K562 (cell line): Measurements from ENCODE around the gene FGF11. TPM values are rescaled to one million over a fixed set of nuclear protein-coding genes. Genes with fewer than 3 reads are reported as not detected.

Experiments used
- CBX5 ChIP-seq: IDR thresholded peaks from 2 replicates; pipeline ENCODE4 v1.6.1; 2014; ENCODE audit warnings: low read depth, borderline replicate concordance
- CGGBP1 ChIP-seq: fragments of 250-450 bp; sonication (Bioruptor Pico); IDR thresholded peaks from 2 replicates; pipeline ENCODE4 v1.9.0; 2021; ENCODE audit warnings: mild to moderate bottlenecking
- CREM ChIP-seq: IDR thresholded peaks from 2 replicates; pipeline ENCODE4 v1.6.1; 2014; ENCODE audit warnings: antibody characterized with exemption, low read depth
- ELF2 ChIP-seq: fragments of 250-450 bp; sonication (Bioruptor Pico); IDR thresholded peaks from 2 replicates; pipeline ENCODE4 v1.5.0; 2021; ENCODE audit warnings: mild to moderate bottlenecking
- MXI1 ChIP-seq: IDR thresholded peaks from 2 replicates; pipeline ENCODE4 v1.6.1; 2011; ENCODE audit warnings: low read depth, mild to moderate bottlenecking, improper control_type of control experiment, low read length
- PHF21A ChIP-seq: fragments of 450-650 bp; IDR thresholded peaks from 2 replicates; pipeline ENCODE4 v1.6.1; 2017; ENCODE audit warnings: low read depth, borderline replicate concordance
- POLR2AphosphoS5 ChIP-seq: IDR thresholded peaks from 2 replicates; pipeline ENCODE4 v1.6.1; 2011; ENCODE audit warnings: mild to moderate bottlenecking, low read depth, low read length, moderate library complexity; ENCODE audit not compliant: control insufficient read depth, insufficient read depth
- PRPF4 ChIP-seq: fragments of 200-400 bp; formaldehyde crosslinking; IDR thresholded peaks from one replicate; pipeline ENCODE4 v1.6.1; 2017; ENCODE audit warnings: low read length, low read depth, mild to moderate bottlenecking; ENCODE audit not compliant: insufficient read depth, poor library complexity, severe bottlenecking
- SAFB2 ChIP-seq: fragments of 200-400 bp; formaldehyde crosslinking; IDR thresholded peaks from 2 replicates; pipeline ENCODE4 v1.6.1; 2018; ENCODE audit warnings: borderline replicate concordance, low read length, low read depth, moderate library complexity; ENCODE audit not compliant: severe bottlenecking
- SNAPC5 ChIP-seq: fragments of 250-450 bp; sonication (Bioruptor Pico); IDR thresholded peaks from 2 replicates; pipeline ENCODE4 v1.8.0; 2021; ENCODE audit warnings: moderate library complexity, mild to moderate bottlenecking, inconsistent platforms
- THRAP3 ChIP-seq: fragments of 450-650 bp; IDR thresholded peaks from 2 replicates; pipeline ENCODE4 v1.6.1; 2016; ENCODE audit warnings: mild to moderate bottlenecking, inconsistent platforms, borderline replicate concordance
- ZBTB40 ChIP-seq, 2 experiments: fragments of 450-650 bp in 1 of 2; sonication (generic) in 1 of 2; formaldehyde crosslinking in 1 of 2; IDR thresholded peaks; 2 replicates each; pipeline versions ENCODE4 v1.7.1 to v1.9.0; 2016 to 2022; ENCODE audit warnings: inconsistent platforms in 1 of 2, mild to moderate bottlenecking in 1 of 2, missing genetic modification reagents in 1 of 2
- ZNF224 ChIP-seq: sonication (generic); formaldehyde crosslinking; IDR thresholded peaks from 2 replicates; pipeline ENCODE4 v1.8.0; 2022; ENCODE audit warnings: mild to moderate bottlenecking, missing genetic modification reagents
- ZNF511 ChIP-seq: sonication (generic); formaldehyde crosslinking; IDR thresholded peaks from 2 replicates; pipeline ENCODE4 v1.8.0; 2022; ENCODE audit warnings: mild to moderate bottlenecking, missing genetic modification reagents
- ZNF561 ChIP-seq: fragments of 450-650 bp; formaldehyde crosslinking; conservative IDR thresholded peaks from 2 replicates; pipeline ENCODE4 v1.4.0; 2020; ENCODE audit warnings: mild to moderate bottlenecking, moderate library complexity
- polyA plus RNA-seq, 8 experiments: library from polyadenylated mRNA; depleted of rRNA in 4 of 8; stranded (reverse) in 5 of 8; unstranded in 3 of 8; fragments of >200 nt; fragmentation: Nextera tagmentation in 2 of 8; fragmentation: Illumina TruSeq in 1 of 8; extraction: Ambion mirVana in 2 of 8; extraction: Trizol in 1 of 8; gene quantifications; 2 replicates each; pipeline versions ENCODE4 v1.2.1 to v1.2.3, GENCODE V29; 2011 to 2014; ENCODE audit warnings: inconsistent platforms in 1 of 8, missing spikeins in 1 of 8
- total RNA-seq, 7 experiments: library from RNA; depleted of rRNA in 6 of 7; stranded (reverse); fragments of >200 nt in 6 of 7; fragmentation: Illumina TruSeq in 2 of 7; extraction: Trizol in 2 of 7; gene quantifications; 2 replicates each; pipeline versions ENCODE4 v1.2.1 to v1.2.3, GENCODE V29; 2011 to 2021; ENCODE audit warnings: low replicate concordance in 1 of 7

The FGF11 gene
- total and polyA plus RNA-seq, 9 of the 15 experiments (the other 6 are each of a cell fraction or from before 2014, with no cell fraction given) = 1.2 to 7.5 (median 3.0) TPM

GRCh38 chr17:7484067-7484918, 45.0 kb downstream of the FGF11 start, which contains the start of gene POLR2A (continued):
- 0 out of 2 replicates have a peak, but pooled peaks have one; percentile 24 for TF ChIP-seq CBX5
- TF ChIP-seq ZNF224 (CRISPR knock-in tag) = no peak
- peak; percentile 64 for TF ChIP-seq CREM
- TF ChIP-seq MXI1 = no peak; the same call in 1 of the 2 replicates
- no peak for TF ChIP-seq ZNF561 (CRISPR knock-in tag)
- TF ChIP-seq CGGBP1 (CRISPR knock-in tag) = peak; percentile 95; the same call in 1 of the 2 replicates
- no peak for TF ChIP-seq SNAPC5 (CRISPR knock-in tag)
- no peak for TF ChIP-seq PHF21A
- TF ChIP-seq ELF2 (CRISPR knock-in tag) = peak; percentile 80
- TF ChIP-seq ZBTB40 (IDR thresholded peaks at IDR 0.05) = no peak
- no peak for TF ChIP-seq ZBTB40 (CRISPR knock-in tag; IDR thresholded peaks at IDR 0.05)
- TF ChIP-seq SAFB2 = no peak
- TF ChIP-seq THRAP3 = peak; percentile 82; the same call in 1 of the 2 replicates
- no peak for TF ChIP-seq PRPF4
- peak; percentile 95 for TF ChIP-seq ZNF511 (CRISPR knock-in tag)
- peak; percentile 98 for TF ChIP-seq POLR2AphosphoS5
